HL-60 (cell line): Measurements from ENCODE around the gene AWAT2.

Experiments used
- SPI1 ChIP-seq: IDR thresholded peaks from 2 replicates; pipeline ENCODE4 v1.6.1; 2012; ENCODE audit warnings: low read depth, mild to moderate bottlenecking, borderline replicate concordance
- TF ChIP-seq, protein P1 (sequence below): IDR thresholded peaks from one replicate; pipeline ENCODE4 v1.5.1; 2011; ENCODE audit warnings: low read length, control low read depth, inconsistent platforms; ENCODE audit not compliant: insufficient read depth

DNA sequence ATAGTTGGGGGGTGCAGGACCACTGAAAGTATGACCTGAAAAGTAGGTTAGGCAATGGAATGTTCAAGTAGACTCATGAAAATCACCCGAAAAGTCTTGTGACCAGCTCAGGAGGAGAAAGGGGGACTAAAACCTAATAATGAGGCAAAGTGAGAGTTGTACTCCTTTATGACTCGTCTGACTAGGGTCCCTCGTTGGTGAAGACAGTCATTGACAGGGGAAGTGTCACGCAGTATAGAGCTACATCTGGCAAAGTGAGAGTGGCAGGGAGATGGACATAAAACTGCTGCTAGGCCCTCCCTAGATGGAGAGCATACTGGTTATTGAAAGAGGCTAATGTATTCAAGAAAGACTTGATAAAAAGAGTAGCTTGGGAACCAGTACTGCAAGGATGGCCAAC lies 33.0 kb upstream of the AWAT2 start:
- TF ChIP-seq, protein P1, sequence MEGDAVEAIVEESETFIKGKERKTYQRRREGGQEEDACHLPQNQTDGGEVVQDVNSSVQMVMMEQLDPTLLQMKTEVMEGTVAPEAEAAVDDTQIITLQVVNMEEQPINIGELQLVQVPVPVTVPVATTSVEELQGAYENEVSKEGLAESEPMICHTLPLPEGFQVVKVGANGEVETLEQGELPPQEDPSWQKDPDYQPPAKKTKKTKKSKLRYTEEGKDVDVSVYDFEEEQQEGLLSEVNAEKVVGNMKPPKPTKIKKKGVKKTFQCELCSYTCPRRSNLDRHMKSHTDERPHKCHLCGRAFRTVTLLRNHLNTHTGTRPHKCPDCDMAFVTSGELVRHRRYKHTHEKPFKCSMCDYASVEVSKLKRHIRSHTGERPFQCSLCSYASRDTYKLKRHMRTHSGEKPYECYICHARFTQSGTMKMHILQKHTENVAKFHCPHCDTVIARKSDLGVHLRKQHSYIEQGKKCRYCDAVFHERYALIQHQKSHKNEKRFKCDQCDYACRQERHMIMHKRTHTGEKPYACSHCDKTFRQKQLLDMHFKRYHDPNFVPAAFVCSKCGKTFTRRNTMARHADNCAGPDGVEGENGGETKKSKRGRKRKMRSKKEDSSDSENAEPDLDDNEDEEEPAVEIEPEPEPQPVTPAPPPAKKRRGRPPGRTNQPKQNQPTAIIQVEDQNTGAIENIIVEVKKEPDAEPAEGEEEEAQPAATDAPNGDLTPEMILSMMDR: no peak
- no peak for TF ChIP-seq SPI1
